ENCODE measurements around the gene RNU7-1.

The RNU7-1 gene

GRCh38 chr12:6948873-6949594 is 5.4 kb downstream of the RNU7-1 start:
- Histone ChIP-seq H3K9me3 (replicated peaks; ENCODE audit: insufficient read depth, low read length) (no peaks in the 10 kb centered on the region), H3K9ac (ENCODE audit: low read length) (peak overlapping the region; percentile 61), H3K79me2 (ENCODE audit: low read length) (peaks cover 49% of the 10 kb centered on the region), H3K4me3 (ENCODE audit: low read length) (peak overlapping the region; percentile 45), H4K20me1 (ENCODE audit: insufficient read depth, low read length) (no peaks in the 10 kb centered on the region), H3K27me3 (replicated peaks; ENCODE audit: insufficient read depth, low read length) (no peaks in the 10 kb centered on the region), H3K27ac (ENCODE audit: low read length) (peak overlapping the region; percentile 97), H3K4me1 (ENCODE audit: low read length) (peaks cover 51% of the 10 kb centered on the region), H3K9me2 (replicated peaks; ENCODE audit: insufficient read depth, low read length) (no peaks in the 10 kb centered on the region), H3K36me3 (replicated peaks; ENCODE audit: insufficient read depth, low read length) (no peaks in the 10 kb centered on the region), H3F3A (ENCODE audit: insufficient read depth, low read length) (peaks cover 73% of the 10 kb centered on the region), H2AFZ (ENCODE audit: low read length) (peak overlapping the region; percentile 63), H3K4me2 (ENCODE audit: low read depth, low read length) (peak overlapping the region; percentile 79)
- TF ChIP-seq EZH2 (optimal IDR thresholded peaks at IDR 0.05; ENCODE audit: low read depth, low read length) (no peak), CTCF (IDR thresholded peaks at IDR 0.05; ENCODE audit: low read length) (peak; percentile 52)
- peak; percentile 82 for DNase-seq

GRCh38 chr12:6950401-6950801 is 6.8 kb downstream of the RNU7-1 start:
- Histone ChIP-seq H3K9ac (ENCODE audit: low read length) (peak overlapping the region; percentile 91), H3K27me3 (replicated peaks; ENCODE audit: insufficient read depth, low read length) (no peaks in the 10 kb centered on the region), H3K4me3 (ENCODE audit: low read length) (peak overlapping the region; percentile 80), H3K9me2 (replicated peaks; ENCODE audit: insufficient read depth, low read length) (no peaks in the 10 kb centered on the region), H3K4me1 (ENCODE audit: low read length) (peaks cover 60% of the 10 kb centered on the region), H3K36me3 (replicated peaks; ENCODE audit: insufficient read depth, low read length) (no peaks in the 10 kb centered on the region), H3K27ac (ENCODE audit: low read length) (peak overlapping the region; percentile 97), H2AFZ (ENCODE audit: low read length) (peak overlapping the region; percentile 21), H3K4me2 (ENCODE audit: low read depth, low read length) (peak overlapping the region; percentile 99), H3F3A (ENCODE audit: insufficient read depth, low read length) (peaks cover 64% of the 10 kb centered on the region), H3K79me2 (ENCODE audit: low read length) (peaks cover 55% of the 10 kb centered on the region), H4K20me1 (ENCODE audit: insufficient read depth, low read length) (no peaks in the 10 kb centered on the region), H3K9me3 (replicated peaks; ENCODE audit: insufficient read depth, low read length) (no peaks in the 10 kb centered on the region)
- TF ChIP-seq CTCF (IDR thresholded peaks at IDR 0.05; ENCODE audit: low read length) (peak; percentile 67), EZH2phosphoT487 (IDR thresholded peaks at IDR 0.05; ENCODE audit: low read length) (no peak), EZH2 (optimal IDR thresholded peaks at IDR 0.05; ENCODE audit: low read depth, low read length) (no peak)
- no peak for DNase-seq

- Histone ChIP-seq H3K27me3 (replicated peaks; ENCODE audit: insufficient read depth, low read length) (no peaks in the 10 kb centered on the region), H3K9ac (ENCODE audit: low read length) (peak within 1 kb of the TSS; percentile 91), H3F3A (ENCODE audit: insufficient read depth, low read length) (peaks cover 58% of the 10 kb centered on the region), H3K9me2 (replicated peaks; ENCODE audit: insufficient read depth, low read length) (no peaks in the 10 kb centered on the region), H3K4me1 (ENCODE audit: low read length) (peaks cover 58% of the 10 kb centered on the region), H3K27ac (ENCODE audit: low read length) (peak within 1 kb of the TSS; percentile 97), H2AFZ (ENCODE audit: low read length) (peak within 1 kb of the TSS; percentile 21), H3K4me2 (ENCODE audit: low read depth, low read length) (peak within 1 kb of the TSS; percentile 99), H3K79me2 (ENCODE audit: low read length) (peaks cover 59% of the 10 kb centered on the region), H3K4me3 (ENCODE audit: low read length) (peak within 1 kb of the TSS; percentile 80), H3K9me3 (replicated peaks; ENCODE audit: insufficient read depth, low read length) (no peaks in the 10 kb centered on the region), H3K36me3 (replicated peaks; ENCODE audit: insufficient read depth, low read length) (no peaks in the 10 kb centered on the region), H4K20me1 (ENCODE audit: insufficient read depth, low read length) (no peaks in the 10 kb centered on the region)
- TF ChIP-seq EZH2 (optimal IDR thresholded peaks at IDR 0.05; ENCODE audit: low read depth, low read length) (no peak), CTCF (IDR thresholded peaks at IDR 0.05; ENCODE audit: low read length) (no peak), EZH2phosphoT487 (IDR thresholded peaks at IDR 0.05; ENCODE audit: low read length) (no peak)
- no peak for DNase-seq
Measured at GRCh38 chr12:6950811-6951540, 7.4 kb downstream of the RNU7-1 start, which contains the start of gene PTPN6. PTPN6 (plus strand) TSS chr12:6951356; CDS start chr12:6951513, 157 bp downstream.
